Glomerular endothelial cell (primary cell): ENCODE measurements around the gene EPM2A. TPM values are rescaled to one million over a fixed set of nuclear protein-coding genes. Genes with fewer than 3 reads are reported as not detected.

Experiments used
- DNase-seq: peaks from one replicate; pipeline ENCODE4 v3.0.0-alpha.2; 2011; ENCODE audit warnings: low read depth, low spot score; ENCODE audit errors: extremely low read depth
- total RNA-seq: library from RNA; depleted of rRNA; stranded (reverse); fragments of >200 nt; gene quantifications from 2 replicates; pipeline ENCODE4 v1.2.3, GENCODE V29; 2015

EPM2A gene
- total RNA-seq, 1 donor from 2014 or later: 3.3 TPM

DNA sequence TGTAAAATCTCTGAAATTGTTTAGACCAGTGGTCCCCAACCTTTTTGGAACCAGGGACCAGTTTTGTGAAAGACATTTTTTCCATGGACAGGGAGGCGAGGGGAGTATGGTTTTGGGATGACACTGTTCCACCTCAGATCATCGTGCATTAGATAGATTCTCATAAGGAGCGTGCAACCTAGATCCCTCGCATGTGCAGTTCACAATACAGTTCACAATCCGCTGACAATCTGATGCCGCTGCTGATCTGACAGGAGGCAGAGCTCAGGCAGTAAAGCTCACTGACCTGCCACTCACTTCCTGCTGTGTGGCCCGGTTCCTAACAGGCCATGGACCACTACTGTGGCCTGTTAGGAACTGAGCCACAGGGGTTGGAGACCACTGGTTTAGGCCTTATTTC lies 115.2 kb downstream of the EPM2A start:
- no peak for DNase-seq

GRCh38 chr6:145609521-145609920 lies 125.8 kb downstream of the EPM2A start:
- DNase-seq: no peak

GRCh38 chr6:145608850-145609249 lies 126.5 kb downstream of the EPM2A start:
- DNase-seq: no peak

DNA sequence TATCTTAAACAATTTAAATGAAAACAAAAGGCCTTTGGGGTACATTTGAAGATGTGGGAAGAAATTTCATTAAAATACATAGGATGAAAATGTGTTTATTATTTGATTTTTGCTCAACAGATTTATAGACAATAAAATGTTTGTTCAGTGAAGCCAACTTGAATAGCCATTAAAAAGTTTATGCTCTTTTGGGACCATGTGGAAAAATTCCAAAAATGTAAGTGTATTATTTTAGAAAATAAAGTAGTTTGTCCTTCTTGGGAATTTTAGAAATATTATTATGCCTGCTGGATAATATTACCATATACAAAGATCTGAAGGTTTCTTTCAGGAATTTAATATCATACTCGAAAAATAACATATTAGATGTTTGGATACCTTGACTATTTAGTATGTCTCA lies 131.3 kb downstream of the EPM2A start:
- DNase-seq: no peak

- no peak for DNase-seq
These were observed 131.9 kb downstream of the EPM2A start for GRCh38 chr6:145603424-145603833.

DNA sequence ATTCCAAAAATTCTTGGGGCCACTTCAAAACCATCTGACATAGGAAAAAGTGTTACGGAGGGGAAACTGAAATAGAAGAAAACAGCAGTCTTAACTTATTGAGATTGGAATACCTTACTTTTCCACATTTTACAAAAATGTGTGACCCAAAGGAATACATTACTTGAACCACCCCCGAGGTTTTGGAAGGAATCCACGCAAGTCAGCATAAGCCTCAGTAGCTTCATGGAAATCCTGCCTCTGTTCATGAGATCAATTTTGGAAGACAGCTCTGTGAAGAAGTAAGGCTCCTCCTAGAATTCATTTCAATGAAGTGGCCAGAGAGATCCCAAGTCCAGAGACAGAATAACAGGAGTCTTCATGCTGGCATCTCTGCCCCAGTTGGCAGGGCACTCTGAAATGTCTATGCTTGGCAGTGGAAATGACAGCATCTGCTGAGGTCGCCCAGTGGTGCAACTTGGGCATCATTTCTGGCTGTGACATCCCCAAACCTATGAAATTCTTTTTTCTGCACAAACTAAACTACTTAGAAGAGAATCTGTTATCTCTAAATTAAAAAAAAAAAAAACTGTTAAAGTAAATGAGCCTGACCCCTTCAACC lies 132.5 kb downstream of the EPM2A start:
- DNase-seq: no peak

GRCh38 chr6:145601397-145601796 lies 133.9 kb downstream of the EPM2A start:
- DNase-seq: no peak

GRCh38 chr6:145600299-145600698 lies 135.0 kb downstream of the EPM2A start:
- DNase-seq: no peak

DNA sequence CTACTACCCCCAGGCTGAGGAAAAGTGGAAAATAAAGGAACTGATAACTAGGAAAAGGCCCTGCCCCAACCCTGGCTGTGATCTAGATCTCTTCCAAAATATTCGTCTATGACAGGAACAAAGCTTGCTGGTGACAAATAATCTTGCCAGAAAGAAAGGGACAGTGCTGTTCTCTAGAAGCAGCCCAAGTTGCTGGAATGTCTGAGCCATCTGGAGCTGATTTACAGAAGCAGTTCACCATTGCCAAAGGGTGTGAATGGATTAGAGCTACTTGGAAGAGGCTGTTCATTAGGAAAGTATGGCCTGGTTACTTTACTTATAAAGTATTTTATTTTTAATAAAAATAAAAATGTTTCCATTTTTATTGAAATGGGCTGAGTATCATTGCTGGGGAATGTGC lies 146.3 kb downstream of the EPM2A start:
- no peak for DNase-seq

GRCh38 chr6:145587334-145587733 lies 148.0 kb downstream of the EPM2A start:
- no peak for DNase-seq

DNA sequence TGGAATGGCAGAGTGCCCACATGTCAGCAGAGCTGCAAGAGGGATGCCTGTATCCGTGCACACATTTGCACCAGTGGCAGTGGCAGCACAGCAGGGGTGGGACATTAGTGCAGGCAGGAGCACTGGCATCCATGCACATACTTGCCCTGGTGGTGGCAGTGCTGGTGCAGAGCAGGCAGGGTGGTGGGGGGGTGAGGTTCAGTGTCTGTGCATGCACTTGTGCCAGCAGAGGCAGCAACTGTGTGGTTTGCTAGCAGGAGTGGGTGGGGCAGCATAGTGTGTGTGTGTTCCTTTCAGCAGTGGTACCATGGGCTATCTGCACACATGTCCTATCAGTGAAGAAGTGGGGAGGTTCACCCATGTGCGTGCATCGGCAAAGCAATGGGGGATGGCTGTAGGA lies 151.6 kb downstream of the EPM2A start:
- DNase-seq: no peak

Other genes with a start within 250 kb of the EPM2A start
- gene FBXO30, start 79.3 kb upstream of the EPM2A start, total RNA-seq: 7.6 and 8.0 TPM in 2 replicates
- 13.1 and 16.7 TPM in 2 replicates for gene SHPRH, start 228.8 kb upstream of the EPM2A start, total RNA-seq